Head of caudate nucleus (tissue), 42 donors: ENCODE results near the gene IL19.

Experiments used
- DNase-seq, 42 donors: peaks; one replicate each; pipeline versions ENCODE4 v3.0.0 to v3.0.0-alpha.2; 2020 to 2021; ENCODE audit warnings: mixed read lengths in 7 of 42
- intact Hi-C: fragments of 100-400 bp; cut with DNase I; formaldehyde crosslinking; loops from one replicate; pipeline ENCODE4 v1.15.0; 2022

IL19 gene

GRCh38 chr1:206816390-206817287 is 46.1 kb downstream of the IL19 start:
- intact Hi-C loops: no loop called here
- no peak for DNase-seq

- intact Hi-C loops: no loop called here
- DNase-seq: no peak
Measured at GRCh38 chr1:206821493-206821892, 50.9 kb downstream of the IL19 start.

GRCh38 chr1:206823727-206824126 is 53.2 kb downstream of the IL19 start:
- intact Hi-C loops: no loop called here

GRCh38 chr1:206824331-206824730 is 53.8 kb downstream of the IL19 start:
- intact Hi-C loops: no loop called here
- DNase-seq: no peak

More at GRCh38 chr1:206823727-206824126, 53.2 kb downstream of the IL19 start:
- no peak for DNase-seq

GRCh38 chr1:206826394-206826793 is 55.8 kb downstream of the IL19 start:
- DNase-seq: no peak
- intact Hi-C loops: no loop called here

GRCh38 chr1:206828061-206828460 is 57.5 kb downstream of the IL19 start:
- intact Hi-C loops: no loop called here
- peak in 2 of 42 donors; percentile 7 for DNase-seq

GRCh38 chr1:206828765-206829164 is 58.2 kb downstream of the IL19 start:
- peak in 2 of 42 donors; percentile 6 to 21 for DNase-seq
- intact Hi-C loops: no loop called here

GRCh38 chr1:206829282-206829681 is 58.7 kb downstream of the IL19 start:
- peak in 1 of 42 donors; percentile 20 for DNase-seq
- intact Hi-C loops: no loop called here

GRCh38 chr1:206829875-206830274 is 59.3 kb downstream of the IL19 start:
- intact Hi-C loops: no loop called here
- no peak for DNase-seq

GRCh38 chr1:206831650-206832049 is 61.1 kb downstream of the IL19 start:
- DNase-seq: peak in 1 of 42 donors; percentile 29
- intact Hi-C loops: no loop called here

- intact Hi-C loops: no loop called here
- DNase-seq: peak in 1 of 42 donors; percentile 23
Measured at GRCh38 chr1:206832352-206832880, 61.8 kb downstream of the IL19 start.

- intact Hi-C loops: no loop called here
- peak in 1 of 42 donors; percentile 31 for DNase-seq
Measured at GRCh38 chr1:206833106-206833680, 62.6 kb downstream of the IL19 start.

- no peak for DNase-seq
Measured at GRCh38 chr1:206833801-206834200, 63.2 kb downstream of the IL19 start.

GRCh38 chr1:206834217-206834616 is 63.6 kb downstream of the IL19 start:
- intact Hi-C loops: no loop called here
- DNase-seq: no peak

More at GRCh38 chr1:206833801-206834200, 63.2 kb downstream of the IL19 start:
- intact Hi-C loops: no loop called here

GRCh38 chr1:206834711-206835110 is 64.1 kb downstream of the IL19 start:
- no peak for DNase-seq
- intact Hi-C loops: no loop called here

- DNase-seq: no peak
- intact Hi-C loops: no loop called here
Measured at GRCh38 chr1:206835186-206835585, 64.6 kb downstream of the IL19 start.

- intact Hi-C loops: no loop called here
- DNase-seq: no peak
Measured at GRCh38 chr1:206836111-206836510, 65.5 kb downstream of the IL19 start.

GRCh38 chr1:206839006-206839560 is 68.5 kb downstream of the IL19 start:
- intact Hi-C loops: no loop called here
- peak in 1 of 42 donors; percentile 19 for DNase-seq

- DNase-seq: peak in 1 of 42 donors; percentile 30
- intact Hi-C loops: no loop called here
Measured at GRCh38 chr1:206839857-206840256, 69.3 kb downstream of the IL19 start.
